Measurements from ENCODE around the gene CLCNKA. TPM values are rescaled to one million over a fixed set of nuclear protein-coding genes. Genes with fewer than 3 reads are reported as not detected.

CLCNKA gene
- total and polyA plus RNA-seq, 8 donors: 0.67 to 9.3 (median 1.4) TPM

DNA sequence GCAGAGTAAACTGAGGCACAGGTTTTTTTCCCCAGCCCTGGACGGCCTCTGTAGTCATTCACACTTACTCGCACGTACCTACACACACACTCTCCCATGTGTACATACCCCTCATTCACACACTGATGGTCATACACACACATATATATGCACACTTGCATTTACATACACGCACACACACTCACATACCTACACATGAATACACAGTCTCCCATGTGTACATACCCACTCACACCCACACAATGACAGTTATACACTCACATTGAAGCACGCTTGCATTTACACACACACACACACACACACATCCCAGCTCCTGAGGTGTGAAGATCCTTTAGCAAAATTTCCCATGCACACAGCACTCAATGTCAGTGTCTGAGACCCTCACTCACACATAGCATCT is 52.4 kb downstream of the CLCNKA start:
- no peak for FAIRE-seq
- no peak for DNase-seq
- 87 to 89% methylated on average over 5 of the region's 5 CpGs for WGBS, 2 donors
- H3K9me3 ChIP-seq: no peaks in the 10 kb centered on the region
- H3K27ac ChIP-seq: no peak overlapping the region
- H3K27me3 ChIP-seq: no peaks in the 10 kb centered on the region
- H3K4me1 ChIP-seq: peaks cover 0 to 3% (median 0%) of the 10 kb centered on the region in 3 donors
- TF ChIP-seq, protein P1, sequence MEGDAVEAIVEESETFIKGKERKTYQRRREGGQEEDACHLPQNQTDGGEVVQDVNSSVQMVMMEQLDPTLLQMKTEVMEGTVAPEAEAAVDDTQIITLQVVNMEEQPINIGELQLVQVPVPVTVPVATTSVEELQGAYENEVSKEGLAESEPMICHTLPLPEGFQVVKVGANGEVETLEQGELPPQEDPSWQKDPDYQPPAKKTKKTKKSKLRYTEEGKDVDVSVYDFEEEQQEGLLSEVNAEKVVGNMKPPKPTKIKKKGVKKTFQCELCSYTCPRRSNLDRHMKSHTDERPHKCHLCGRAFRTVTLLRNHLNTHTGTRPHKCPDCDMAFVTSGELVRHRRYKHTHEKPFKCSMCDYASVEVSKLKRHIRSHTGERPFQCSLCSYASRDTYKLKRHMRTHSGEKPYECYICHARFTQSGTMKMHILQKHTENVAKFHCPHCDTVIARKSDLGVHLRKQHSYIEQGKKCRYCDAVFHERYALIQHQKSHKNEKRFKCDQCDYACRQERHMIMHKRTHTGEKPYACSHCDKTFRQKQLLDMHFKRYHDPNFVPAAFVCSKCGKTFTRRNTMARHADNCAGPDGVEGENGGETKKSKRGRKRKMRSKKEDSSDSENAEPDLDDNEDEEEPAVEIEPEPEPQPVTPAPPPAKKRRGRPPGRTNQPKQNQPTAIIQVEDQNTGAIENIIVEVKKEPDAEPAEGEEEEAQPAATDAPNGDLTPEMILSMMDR (IDR thresholded peaks at IDR 0.05): no peak
- no peak for ATAC-seq
- no peak overlapping the region for H3K4me3 ChIP-seq
- intact Hi-C loops (cut with DNase I): loop anchor here in 1 of 3 donors (10.0 kb wide), 1 partner anchor 171 kb away; no protein-coding TSS in a partner anchor
- no peaks in the 10 kb centered on the region for H3K36me3 ChIP-seq

DNA sequence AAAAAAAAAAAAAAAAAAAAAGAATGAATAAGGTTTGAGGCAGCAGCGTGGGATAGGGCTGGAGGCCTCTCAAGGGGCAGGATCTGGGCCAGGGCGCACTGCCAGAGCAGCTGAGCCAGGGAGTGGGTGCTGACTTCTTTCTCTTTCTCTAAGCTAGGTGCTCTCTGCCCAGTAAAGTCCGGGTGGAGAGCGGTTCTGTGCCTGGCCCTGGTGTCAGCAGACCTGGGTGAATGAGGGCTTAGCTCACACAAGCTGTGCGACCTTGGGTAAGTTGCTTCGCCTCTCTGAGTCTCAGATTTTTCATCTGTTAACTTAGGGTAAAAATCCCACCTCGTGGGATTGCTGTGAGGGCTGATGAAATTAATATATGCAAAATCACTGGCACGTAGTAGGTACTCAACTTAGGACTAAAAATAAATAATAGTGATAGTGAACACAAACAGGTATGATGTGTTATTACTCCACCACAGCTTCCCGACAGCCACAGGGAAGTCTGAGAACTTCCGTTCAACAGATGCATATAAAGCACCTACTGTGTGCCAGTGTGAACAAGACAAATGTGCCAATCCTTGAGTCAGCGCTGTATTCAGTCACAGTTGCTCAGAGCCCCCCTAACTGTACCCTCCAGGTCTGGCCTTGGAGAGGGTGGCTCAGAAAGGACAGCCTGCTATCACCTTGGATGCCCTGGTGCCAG is 53.6 kb downstream of the CLCNKA start:
- WGBS, 2 donors: 56 to 61% methylated on average over 11 of the region's 11 CpGs
- Histone ChIP-seq H3K27ac (no peak overlapping the region), H3K27me3 (no peaks in the 10 kb centered on the region), H3K9me3 (no peaks in the 10 kb centered on the region), H3K4me1 (peaks cover 0 to 3% (median 0%) of the 10 kb centered on the region in 3 donors), H3K36me3 (no peaks in the 10 kb centered on the region), H3K4me3 (no peak overlapping the region)
- peak in 1 of 6 donors; percentile 52 for DNase-seq
- TF ChIP-seq, protein P1 (IDR thresholded peaks at IDR 0.05): no peak
- ATAC-seq: no peak
- intact Hi-C loops (cut with DNase I): loop anchor here (5.0 to 10.0 kb wide), 3 partner anchors 117 to 287 kb away; no protein-coding TSS in a partner anchor
- FAIRE-seq: no peak

DNA sequence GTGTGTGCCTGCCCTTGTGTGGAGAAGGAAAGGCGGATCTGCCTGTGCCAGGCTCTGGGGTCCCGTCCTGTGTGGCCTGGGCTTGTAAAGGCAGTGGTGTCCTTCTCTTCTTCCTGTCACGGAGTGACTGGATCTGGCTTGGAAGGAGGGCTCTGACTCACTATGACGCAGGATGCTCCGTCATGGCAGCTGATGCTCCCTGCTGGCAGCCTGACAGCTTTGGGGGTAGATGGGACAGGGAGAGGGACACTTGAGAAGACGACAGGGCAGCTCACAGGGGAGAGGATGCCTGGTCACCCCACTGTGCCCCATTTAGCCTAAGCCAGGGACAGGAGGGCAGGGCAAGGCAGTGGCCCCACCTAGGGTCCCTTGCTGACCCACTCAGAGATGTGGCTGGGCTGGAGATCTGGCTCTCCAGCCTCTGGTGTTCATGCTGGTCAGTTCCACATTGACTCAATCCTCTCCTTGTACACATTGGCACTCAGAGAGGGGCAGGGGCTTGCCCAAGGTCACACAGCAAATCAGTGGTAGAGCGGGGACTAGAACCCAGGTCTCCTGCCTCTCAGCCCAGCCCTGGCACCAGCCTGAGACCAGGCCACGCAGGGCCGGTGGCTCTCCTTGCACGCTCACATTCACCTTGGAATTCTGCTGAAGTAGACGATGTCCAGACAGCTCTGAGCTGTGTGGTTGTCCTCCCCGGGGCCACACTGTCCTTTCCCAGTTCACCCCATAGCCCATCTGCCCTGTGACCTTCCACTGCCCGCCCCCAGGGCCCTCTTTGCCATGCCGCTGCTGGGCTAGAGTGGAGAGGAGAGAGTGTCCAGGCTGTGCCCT is 54.4 kb downstream of the CLCNKA start:
- no peak for FAIRE-seq
- 84 to 89% methylated on average over 14 of the region's 14 CpGs for WGBS, 2 donors
- no peak for ATAC-seq
- Histone ChIP-seq H3K4me1 (peaks cover 0 to 3% (median 0%) of the 10 kb centered on the region in 3 donors), H3K36me3 (no peaks in the 10 kb centered on the region), H3K4me3 (no peak overlapping the region), H3K27me3 (no peaks in the 10 kb centered on the region), H3K9me3 (no peaks in the 10 kb centered on the region), H3K27ac (no peak overlapping the region)
- TF ChIP-seq, protein P1 (IDR thresholded peaks at IDR 0.05): no peak
- peak in 2 of 6 donors; percentile 17 to 46 for DNase-seq
- intact Hi-C loops (cut with DNase I): loop anchor here (5.0 to 10.0 kb wide), 3 partner anchors 116 to 286 kb away; no protein-coding TSS in a partner anchor

DNA sequence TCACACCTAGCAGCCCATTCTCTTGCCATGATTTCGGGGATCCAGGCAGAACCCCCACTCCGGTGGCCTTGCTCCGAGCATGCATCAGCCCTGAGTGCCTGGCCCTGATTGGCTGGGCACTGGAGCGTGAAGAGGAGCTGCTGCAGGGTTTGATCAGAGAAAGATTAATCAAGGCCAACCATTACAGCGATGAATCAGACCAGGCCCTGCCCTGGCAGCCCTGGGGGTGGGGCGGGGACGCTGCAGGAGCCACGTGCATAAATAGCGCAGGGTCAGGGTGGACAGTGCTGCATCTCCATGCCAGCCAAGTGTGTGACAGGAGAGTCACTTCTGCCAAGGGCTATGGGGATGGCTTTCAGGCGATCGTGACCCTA is 55.0 kb downstream of the CLCNKA start:
- H3K36me3 ChIP-seq: no peaks in the 10 kb centered on the region
- TF ChIP-seq, protein P1 (IDR thresholded peaks at IDR 0.05): no peak
- DNase-seq (peak in 1 of 6 donors; percentile 40), FAIRE-seq (no peak), ATAC-seq (peak in 2 of 4 donors; percentile 1 to 3)
- no peaks in the 10 kb centered on the region for H3K27me3 ChIP-seq
- H3K27ac ChIP-seq: no peak overlapping the region
- H3K4me3 ChIP-seq: no peak overlapping the region
- peaks cover 0 to 3% (median 0%) of the 10 kb centered on the region in 3 donors for H3K4me1 ChIP-seq
- 73 to 78% methylated on average over 11 of the region's 11 CpGs for WGBS, 2 donors
- no peaks in the 10 kb centered on the region for H3K9me3 ChIP-seq
- intact Hi-C loops (cut with DNase I): loop anchor here (5.0 to 10.0 kb wide), 3 partner anchors 115 to 285 kb away; no protein-coding TSS in a partner anchor
